Measurements from ENCODE around the gene TGFBR3.

TGFBR3 gene

DNA sequence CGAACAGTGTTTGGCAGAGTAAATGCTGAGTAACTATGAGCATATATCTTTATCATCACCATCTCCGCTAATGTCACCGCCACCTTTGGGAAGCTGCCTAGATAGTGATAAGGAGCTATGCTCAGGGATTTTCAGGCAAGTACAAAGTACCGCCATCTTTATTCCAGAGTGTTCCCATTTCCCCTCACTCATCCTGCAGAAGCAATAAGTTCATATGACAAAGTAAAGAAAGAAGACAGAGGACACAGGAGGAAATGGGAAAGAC lies 89.6 kb downstream of the TGFBR3 start:
- DNase-seq, result no peak

DNA sequence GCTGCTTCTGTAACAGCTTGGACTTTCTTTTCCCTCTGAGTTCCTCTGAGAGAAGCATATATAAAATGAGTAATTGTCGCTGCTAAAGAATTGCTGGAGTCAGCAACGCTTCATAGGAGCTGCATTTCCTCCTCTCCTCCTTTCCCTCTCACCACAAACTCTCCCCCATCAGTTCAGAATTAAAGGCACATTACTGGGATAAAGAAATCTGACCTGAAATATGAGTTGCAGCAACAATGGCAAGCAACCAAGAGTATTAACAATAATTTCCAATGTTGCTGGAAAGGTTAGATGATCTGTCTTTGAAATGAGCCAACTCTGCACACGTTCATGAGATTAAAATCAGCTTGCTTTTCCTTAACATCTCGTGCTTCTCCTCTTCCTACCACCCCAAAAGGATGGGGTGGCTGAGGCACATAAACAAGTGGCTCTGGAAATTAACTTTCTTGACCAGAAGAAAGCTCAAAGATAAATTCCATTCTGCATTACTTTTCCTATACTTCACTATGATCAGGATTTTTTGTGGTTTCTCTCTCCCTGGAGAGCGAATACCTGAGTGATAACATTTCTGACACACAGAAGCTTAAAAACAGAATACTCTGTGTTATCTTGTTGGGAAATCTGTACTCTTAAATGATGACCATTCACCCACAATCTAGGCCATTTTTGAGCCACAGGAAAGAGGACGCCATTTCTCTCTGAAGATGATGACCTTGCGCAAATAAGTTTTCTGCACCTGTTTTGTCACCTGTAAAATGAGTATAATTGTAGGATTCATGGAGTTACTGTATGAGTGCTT lies 90.2 kb downstream of the TGFBR3 start:
- no peak for DNase-seq

DNA sequence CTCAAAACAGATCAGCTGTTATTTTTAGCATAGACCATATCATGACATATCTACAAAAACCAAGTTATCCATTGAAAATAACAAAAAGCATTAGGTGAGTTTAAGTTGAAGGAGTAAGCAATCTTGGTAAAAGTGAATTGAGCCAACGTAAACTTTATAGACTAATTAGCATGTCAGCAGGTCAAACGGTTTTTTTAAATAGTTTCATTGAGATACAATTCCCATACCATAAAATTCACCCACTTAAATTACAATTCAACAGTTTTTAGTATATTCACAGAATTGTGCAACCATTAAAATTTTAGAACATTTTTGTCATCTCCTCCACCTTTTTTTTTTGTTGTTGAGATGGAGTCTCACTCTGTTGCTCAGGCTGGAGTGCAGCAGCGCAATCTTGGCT lies 92.1 kb downstream of the TGFBR3 start:
- no peak for DNase-seq

DNA sequence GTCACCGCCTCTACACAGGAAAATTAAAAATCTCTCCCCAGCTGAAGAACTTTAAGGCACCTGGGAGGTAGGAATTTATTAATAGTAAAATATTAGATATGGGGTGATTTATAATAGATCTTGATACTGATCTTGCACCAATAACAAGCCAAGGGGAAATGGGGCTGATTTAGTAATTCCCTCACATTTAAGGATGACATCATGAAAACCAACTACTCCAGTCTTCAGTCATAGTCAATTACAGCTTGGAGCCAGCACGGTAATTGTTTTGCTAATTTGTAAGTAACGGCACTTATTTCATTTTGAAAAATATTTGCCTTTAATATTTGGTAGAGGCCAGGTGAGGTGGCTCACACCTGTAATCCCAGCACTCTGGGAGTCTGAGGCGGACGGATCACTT lies 92.8 kb downstream of the TGFBR3 start:
- DNase-seq, result no peak

DNA sequence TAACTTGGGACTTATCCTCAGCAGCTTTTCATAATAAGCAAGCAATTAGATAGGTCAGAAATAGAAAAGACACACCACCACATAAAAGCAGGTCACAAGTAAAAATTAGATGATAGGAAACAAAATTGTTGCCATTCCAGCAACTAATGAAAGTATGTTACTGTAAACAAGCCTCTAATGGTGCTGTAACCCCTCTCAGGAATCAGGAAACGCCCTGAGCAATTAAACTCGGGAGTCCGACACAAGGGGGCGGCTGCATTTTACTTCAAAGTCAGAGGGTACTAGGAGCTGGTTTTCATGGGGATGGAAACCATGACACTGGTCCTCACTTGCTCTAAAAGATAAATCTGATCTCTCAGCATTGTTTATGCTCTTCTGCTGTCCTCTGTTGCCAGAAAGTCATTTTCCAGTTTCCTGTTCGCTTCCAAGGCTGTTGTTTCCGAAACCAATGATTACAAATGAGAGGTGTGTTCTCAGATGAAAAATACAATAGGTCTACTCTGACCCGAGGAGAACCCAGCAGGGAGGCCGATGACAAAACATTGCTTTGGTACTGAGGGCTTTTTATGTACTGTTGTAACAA lies 93.4 kb downstream of the TGFBR3 start:
- no peak for DNase-seq

DNA sequence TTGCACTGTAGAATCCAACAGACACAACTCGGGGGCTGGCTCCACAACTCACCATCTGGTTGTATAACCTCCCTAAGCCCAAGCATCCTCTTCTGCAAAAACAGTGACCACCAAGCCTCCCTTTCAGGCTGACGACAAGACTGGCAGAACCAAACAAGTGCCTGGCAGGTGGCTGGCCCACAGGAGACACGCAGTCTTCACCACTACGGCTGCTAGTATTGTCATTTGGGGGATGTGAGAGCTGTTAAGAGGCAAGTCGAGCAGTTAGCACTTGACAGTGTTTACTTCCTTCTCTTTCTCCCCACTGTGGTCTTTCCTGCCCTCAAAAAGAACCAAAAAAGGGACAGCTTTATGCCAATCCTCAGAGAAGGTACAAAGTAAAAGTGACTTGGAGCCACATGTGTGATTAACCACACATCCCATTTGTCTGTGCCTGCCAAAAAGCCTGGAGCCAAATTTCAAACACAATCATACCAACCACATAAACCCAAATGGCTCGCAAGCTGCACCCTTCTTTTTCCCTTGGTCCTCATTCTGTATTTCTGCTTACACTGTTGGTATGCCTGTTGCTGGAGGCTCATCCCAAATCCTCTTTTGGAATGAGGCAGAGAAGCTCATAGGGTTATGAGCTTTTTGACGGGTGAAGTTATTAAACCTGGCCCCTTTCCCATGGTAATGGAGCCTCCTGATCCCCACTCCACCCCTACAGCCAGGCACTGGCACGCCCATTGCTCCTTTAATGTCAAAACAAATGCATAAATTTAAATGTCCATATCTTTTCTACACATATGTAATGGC lies 94.1 kb downstream of the TGFBR3 start:
- no peak for DNase-seq

DNA sequence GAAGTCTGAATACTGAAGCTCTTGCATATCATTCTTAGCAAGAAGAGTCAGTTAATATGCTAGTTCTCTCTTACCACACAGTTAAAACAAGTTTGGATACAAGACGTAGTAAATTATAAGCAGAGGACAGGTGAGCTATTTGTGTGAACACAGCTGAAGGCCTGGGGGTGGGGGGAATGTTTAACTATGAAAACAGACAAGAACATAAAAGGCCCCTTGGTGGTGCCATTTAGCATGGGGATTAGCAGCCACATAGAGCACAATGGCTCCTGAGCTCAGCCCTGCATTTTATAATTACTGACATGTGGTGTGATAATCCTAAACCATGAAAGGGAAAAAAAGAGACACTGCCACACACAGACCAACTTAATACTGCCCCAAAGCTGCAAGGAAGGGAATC lies 94.8 kb downstream of the TGFBR3 start:
- DNase-seq, result peak; percentile 67

DNA sequence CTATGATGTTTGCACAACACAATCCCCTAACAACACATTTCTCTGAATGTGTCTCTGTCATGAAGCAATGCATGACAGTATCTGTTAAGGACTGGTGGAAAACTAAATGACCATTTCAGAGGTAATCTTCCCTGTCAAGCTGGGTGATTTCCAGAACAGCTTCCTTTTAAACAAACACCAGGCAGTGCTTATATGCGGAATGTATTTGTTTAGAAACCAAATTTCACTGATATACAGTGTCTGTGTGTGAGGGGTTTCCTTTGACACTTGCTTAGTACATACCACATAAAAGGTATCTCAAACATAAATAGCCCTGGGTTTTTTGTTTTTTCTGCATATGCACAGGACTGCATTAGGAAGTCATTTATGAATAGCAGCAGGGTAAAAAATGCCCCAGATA lies 95.6 kb downstream of the TGFBR3 start:
- DNase-seq, result no peak

DNA sequence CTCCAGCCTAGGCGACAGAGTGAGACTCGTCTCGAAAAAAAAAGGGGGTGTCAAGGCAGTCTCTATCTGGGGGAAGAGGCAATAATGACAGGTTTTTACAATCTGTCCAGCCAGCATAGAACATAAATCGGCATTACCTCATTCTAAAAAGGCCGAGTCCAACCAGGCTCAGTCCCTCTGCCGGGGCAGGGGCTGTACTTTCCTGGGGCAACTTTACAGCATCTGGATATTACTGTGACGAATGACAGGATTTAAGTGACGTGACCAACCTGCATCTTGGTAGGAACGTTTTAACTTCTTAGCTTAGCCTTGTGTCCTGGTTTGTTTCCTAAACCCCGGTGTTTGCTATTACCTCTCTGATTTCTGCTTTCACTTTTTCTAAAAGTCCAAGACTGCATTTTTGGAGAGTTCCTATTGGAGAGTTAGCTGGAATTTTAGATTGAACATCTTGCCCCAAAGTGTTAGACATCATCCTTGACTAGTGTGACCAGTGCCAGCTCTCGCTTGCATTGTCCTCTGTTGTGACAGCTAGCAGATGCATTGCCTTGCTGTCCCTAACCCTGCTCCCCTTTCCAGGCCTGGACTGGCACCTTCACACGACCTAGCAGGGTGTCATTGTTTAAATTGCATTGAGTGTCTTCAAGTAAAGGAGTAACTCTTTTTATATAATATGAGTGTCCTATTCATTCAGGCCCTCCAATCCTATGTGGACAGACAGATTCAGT lies 96.5 kb downstream of the TGFBR3 start:
- DNase-seq, result no peak

DNA sequence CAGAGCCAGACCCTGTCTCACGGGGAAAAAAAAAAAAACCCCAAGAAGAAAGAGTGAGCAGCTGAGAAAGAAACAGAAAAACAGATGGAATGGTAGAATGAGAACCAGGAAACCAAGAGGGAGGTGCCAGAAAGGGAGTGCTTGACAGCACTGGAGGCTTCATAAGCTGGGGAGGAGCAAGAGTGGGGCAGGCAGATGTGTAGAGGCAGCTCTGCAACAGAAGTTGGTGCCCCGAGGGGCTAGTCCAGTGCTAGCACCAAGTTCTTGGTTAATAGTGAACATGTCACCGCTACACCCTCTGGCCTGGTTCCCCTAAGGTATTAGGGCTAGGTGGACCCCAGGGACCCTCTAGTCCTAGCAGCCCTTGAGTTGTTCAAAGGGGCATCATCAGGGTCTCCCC lies 98.0 kb downstream of the TGFBR3 start:
- DNase-seq, result no peak

DNA sequence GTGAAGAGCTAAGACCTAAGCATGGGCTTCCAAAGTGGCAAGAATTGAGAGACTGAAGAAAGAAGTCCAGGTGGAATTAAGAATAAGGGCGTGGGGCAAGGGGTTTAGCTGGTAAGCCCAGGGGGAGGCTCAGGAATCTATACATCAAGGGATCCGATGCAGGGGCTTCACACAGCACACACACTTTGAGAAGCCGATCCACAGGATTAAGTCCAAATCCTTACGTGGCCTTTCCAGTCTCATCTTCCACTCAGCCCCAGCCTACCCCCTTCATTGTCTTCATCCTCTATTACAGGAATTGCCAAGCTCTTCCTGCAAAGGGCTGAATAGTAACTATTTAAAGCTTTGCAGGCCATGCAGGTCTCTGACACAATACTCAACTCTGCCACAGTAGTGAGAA lies 101.3 kb downstream of the TGFBR3 start:
- DNase-seq, result no peak

DNA sequence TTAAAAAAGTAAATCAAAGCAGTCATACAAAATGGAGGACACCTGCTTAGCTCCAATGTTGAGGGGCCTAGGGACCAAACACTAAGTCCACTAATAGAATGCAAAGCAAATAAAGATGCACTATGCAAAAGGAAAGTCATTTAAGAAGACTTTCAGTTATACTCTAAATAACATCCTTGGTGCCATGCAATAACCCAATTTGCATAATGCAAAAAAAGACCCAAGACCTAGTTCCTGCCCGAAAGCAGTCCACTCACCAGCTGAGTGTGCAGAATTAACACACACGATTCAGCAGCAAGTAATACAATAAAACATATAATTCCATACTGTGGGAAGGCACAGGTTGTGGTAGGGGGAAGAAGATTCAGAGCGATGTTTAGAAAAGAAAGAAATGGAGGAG lies 101.8 kb downstream of the TGFBR3 start:
- DNase-seq, result no peak

DNA sequence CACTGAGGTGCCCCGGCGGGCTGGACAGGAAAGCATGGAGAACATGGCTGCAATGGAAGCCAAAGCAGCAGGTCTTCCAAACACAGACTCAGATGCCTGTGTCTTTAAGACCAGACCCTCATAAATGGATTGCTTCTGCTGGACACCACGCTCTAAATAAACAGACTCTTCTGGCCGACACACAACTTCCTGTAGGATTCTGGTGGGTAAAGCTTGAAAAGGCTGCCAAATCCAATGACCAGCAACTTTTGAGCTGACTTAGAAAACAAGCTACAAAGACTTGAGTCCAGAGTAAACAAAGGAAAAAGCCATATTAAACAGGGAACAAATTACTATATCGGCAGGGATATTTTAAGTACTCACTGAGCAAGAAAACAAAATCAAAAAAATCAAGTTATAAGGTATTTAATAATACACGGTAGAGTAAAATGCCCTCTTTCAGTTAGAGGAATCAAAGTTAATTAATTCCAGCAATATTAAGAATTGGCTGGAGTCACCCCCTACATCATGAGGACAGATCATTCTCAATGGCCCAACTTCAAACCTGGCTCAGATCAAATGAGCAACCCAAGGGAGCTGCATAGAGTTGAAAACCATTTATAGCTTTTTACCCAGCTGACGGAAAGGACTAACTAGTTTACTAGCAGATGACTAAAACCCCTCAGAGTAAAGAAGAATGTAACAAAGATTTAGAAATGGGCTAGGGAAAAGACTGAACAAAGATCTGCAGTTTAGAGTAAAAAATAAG lies 102.4 kb downstream of the TGFBR3 start:
- DNase-seq, result no peak

DNA sequence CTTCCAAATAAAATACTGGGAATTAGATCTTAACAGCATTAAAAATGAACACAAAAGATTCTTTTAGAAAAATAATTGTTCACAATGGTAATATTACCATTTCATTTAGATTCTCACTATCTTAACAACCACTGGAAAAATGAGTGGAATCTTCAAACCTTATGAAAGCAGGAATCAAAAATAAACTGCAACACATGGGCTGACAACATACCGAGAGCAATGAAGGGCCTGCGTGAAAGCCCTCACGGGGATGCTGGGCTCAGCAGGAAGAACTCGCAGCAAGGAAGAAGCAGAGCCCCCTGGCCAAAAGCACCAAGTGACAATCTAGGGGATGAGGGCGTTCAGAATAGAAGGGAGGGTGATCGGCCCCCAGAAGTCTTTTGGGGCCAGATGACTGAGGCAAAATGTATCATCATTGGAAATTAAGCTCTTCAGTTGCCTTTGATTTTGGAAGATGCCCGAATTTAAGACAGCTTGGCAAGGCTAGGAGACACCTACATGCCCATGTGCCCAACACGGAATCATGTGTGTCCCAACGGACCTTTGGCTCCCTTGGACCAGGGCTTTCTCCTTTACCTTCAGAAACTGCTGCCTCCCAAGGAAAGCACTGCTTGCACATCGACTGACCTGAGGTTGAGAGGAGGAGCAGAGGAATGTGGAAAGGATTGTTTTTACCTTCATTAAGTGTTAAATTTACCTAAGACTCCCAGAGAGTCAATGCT lies 103.9 kb downstream of the TGFBR3 start:
- DNase-seq, result no peak

DNA sequence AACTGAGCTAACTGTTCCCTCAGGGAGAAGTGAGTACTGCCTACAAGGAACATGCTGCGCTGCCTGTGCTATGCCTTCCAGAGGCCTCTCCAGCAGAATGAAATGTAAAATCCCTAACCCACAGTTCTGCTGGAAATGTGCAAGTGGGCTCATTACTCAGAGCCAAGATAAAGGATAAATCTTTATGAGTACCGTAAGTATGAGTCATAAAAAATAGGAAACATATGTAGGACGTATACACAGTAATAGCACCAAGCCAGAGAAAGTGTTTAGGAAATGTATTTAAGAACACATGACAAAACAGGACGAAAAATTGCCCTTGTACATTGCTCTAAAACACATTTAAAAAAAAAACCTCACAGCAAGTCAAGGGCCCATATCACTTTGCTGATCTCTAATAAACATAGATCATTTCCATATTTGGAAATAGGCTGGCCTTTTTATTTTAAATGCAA lies 104.6 kb downstream of the TGFBR3 start:
- no peak for DNase-seq

DNA sequence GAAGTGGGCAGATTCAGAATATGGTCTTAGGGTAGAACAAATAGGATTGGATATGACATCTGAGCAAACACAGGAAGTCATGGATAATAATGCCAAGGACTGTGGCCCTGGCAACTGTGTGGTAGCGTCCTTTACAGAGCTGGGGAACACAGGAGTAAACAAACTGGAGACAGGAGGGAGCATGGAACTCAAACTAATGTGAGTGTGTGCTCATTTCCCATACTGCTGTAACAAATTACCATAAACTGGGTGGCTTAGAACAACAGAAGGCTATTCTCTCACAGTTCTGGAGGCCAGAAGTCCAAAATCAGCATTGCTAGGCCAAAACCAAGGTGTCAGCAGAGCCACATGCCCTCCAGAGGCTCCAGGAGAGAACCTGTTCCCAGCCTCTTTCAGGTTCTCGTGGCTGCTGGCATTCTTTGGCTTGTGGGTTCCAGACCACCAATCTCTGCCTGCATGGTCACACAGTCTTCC lies 106.4 kb downstream of the TGFBR3 start:
- DNase-seq, result no peak

DNA sequence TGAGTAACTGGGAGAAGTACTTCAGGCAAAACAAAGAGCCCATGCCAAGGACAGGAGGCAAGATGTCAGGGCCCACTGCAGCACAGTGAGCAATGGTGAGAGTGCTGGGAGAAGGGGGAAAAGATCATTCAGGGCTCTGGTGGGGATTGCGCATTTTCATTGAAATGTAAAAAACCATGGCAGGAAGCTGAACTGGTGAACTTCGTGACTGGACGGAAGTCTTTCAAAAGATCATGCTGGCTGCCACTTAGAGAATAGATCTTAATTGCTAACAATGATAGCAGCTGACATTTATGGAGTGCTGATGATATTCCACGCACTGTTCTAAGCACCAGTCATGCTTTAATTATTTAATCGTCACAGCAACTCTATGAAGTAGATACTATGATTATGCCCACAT lies 107.0 kb downstream of the TGFBR3 start:
- DNase-seq, result no peak

DNA sequence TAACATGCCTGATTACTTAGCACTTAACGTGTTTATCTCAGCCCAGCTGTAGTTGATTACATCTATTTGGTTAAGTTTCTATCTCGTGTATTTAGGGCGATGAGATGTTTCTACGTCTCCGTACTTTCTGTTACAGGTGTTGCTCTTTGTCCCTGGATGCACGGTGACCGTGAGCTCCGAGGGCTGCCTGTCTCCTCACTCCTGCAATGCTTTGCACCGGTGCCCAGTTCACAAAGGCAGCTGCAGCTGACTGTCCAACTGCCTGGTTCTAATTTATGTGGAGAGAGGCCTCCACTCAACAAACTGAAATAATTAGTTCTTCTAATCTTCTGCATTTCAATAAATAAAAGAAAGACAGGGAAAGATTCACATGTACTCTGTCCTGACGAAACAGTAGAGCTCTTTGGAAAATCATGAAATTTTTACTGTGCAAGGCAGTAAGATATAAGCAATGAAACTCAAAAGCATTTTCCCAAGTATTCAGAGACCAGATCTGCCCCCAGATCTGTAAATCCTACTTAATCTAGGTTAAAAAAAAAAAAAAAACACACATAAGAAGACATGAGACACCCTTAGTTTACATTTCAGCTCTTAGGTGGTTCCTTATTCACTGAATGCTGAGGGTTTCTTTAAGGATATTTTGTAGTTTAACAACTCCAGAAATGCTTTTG lies 108.2 kb downstream of the TGFBR3 start:
- no peak for DNase-seq

DNA sequence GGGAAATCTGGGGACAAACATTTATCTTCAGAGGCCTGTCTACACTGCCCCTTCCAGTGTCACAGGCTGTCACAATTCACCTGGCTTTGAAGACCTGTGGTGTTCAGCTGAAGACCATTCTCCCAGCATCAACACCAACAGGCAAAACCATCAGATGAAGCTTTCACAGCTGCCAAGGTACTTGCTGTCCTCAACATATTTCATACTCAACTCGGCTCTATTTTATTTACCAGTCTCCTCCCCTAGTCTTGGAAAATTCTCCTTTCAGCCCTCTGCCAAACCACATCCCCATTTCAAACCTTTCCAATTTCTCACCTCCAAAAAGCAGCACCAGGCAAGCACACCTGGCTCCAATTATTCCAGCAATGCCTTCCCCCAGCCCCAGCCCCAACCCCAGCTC lies 108.8 kb downstream of the TGFBR3 start:
- DNase-seq, result no peak

DNA sequence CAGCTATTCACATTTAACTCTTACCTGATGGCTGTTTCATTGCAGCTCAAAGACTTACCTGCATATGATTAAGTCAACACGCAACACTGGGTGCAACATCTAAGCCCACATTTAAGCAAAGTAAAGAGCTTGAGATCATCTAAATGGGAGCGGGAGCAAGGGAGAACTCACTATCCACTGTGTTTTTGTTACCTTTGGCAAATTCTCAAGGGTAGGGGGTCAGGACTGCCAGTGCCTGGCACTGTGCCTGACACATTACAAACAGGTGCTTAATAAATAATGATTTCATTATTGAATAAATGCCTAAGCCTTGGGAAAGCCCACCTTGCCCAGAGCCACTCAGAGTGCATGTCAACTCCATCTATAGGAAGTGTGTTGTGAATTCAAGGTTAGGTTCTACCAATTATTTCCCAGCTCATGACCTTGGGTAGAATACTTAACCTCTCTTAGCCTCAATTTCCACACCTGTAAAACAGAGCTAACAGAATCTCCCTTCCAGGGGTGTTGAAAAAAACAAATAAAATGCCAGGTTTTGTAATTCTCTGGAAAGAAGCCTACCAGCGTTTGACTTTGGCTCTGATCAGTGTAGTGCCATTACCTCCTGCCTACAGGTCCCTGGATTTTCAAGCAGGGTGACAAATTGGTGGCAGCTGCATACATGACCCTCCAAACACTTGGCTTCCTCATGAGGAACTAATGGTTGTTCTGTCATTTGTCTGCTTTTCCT lies 109.7 kb downstream of the TGFBR3 start:
- no peak for DNase-seq

DNA sequence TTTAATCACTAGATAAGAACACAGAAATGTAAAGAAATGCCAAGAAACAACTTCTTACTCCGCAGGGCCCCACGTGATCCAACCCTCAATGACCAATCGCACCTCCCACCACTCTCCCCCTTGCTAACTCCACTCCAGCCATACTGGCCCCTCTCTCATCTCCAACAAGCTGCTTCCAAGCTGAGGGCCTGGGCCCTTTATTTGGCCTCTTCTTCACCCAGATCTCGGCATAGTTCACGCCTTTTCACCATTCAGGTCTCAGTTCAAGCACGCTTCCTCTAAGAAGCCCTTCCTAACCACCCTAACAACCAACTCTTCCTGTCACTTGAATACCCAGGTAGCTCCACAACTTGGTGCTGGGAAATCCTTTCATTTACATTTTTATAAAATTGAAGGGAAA lies 110.7 kb downstream of the TGFBR3 start:
- no peak for DNase-seq
